ENCODE data around the gene IQSEC1. TPM values are rescaled to one million over a fixed set of nuclear protein-coding genes. Genes with fewer than 3 reads are reported as not detected.

IQSEC1 gene
- polyA plus RNA-seq, 1 donor (not counting 4 experiments of a cell fraction or from before 2014, with no cell fraction given) = 2.8 TPM

- peaks cover 5% of the 10 kb centered on the region for H4K20me1 ChIP-seq (ENCODE audit: control insufficient read depth, extremely low read depth, insufficient read depth, low read length)
- H3K9me3 ChIP-seq (ENCODE audit: control insufficient read depth, low read depth, low read length) = no peaks in the 10 kb centered on the region
- DNase-seq (ENCODE audit: low read depth, low spot score) = no peak
- H3K9me1 ChIP-seq (ENCODE audit: control insufficient read depth, extremely low read depth, insufficient read depth, low read length) = peaks cover 3% of the 10 kb centered on the region
- H3K79me2 ChIP-seq (ENCODE audit: control insufficient read depth, insufficient read depth, low read length) = peaks cover 26% of the 10 kb centered on the region
- H3K9ac ChIP-seq (ENCODE audit: control insufficient read depth, extremely low read depth, insufficient read depth, low read length) = no peak overlapping the region
- H3K4me1 ChIP-seq (ENCODE audit: control insufficient read depth, extremely low read depth, insufficient read depth, low read length) = peaks cover 9% of the 10 kb centered on the region
- no peak overlapping the region for H3K27ac ChIP-seq (ENCODE audit: control insufficient read depth, insufficient read depth, low read length)
- H3K4me3 ChIP-seq (ENCODE audit: control insufficient read depth in 2 of 3, extremely low read depth in 1 of 3, insufficient read depth in 2 of 3, low read depth in 1 of 3, low read length in 3 of 3) = no peak overlapping the region
- no peak for FAIRE-seq
- TF ChIP-seq EZH2 (IDR thresholded peaks at IDR 0.05; ENCODE audit: low read length) = no peak
- TF ChIP-seq CTCF (optimal IDR thresholded peaks at IDR 0.05 in 1 of 3, IDR thresholded peaks at IDR 0.05 in 1 of 3, conservative IDR thresholded peaks at IDR 0.05 in 1 of 3; ENCODE audit: extremely low read depth in 1 of 3, insufficient read depth in 2 of 3, low read length in 3 of 3) = no peak
- H2AFZ ChIP-seq (ENCODE audit: control insufficient read depth, low read length) = no peak overlapping the region
- H3K27me3 ChIP-seq (ENCODE audit: control insufficient read depth, extremely low read depth, insufficient read depth, low read length) = no peaks in the 10 kb centered on the region
- H3K4me2 ChIP-seq (ENCODE audit: control insufficient read depth, extremely low read depth, insufficient read depth, low read depth, low read length) = no peak overlapping the region
- dilution Hi-C loops (cut with MboI; ENCODE audit: extremely low pct_ligation_motif_present, low sequenced_read_pairs) = no loop called here
- peaks cover 1 to 7% of the 10 kb centered on the region in 2 experiments for H3K36me3 ChIP-seq (ENCODE audit: control insufficient read depth in 2 of 2, extremely low read depth in 1 of 2, insufficient read depth in 2 of 2, low read length in 2 of 2)
Observed at GRCh38 chr3:12964711-12965612, 108.3 kb downstream of the IQSEC1 start.

DNA sequence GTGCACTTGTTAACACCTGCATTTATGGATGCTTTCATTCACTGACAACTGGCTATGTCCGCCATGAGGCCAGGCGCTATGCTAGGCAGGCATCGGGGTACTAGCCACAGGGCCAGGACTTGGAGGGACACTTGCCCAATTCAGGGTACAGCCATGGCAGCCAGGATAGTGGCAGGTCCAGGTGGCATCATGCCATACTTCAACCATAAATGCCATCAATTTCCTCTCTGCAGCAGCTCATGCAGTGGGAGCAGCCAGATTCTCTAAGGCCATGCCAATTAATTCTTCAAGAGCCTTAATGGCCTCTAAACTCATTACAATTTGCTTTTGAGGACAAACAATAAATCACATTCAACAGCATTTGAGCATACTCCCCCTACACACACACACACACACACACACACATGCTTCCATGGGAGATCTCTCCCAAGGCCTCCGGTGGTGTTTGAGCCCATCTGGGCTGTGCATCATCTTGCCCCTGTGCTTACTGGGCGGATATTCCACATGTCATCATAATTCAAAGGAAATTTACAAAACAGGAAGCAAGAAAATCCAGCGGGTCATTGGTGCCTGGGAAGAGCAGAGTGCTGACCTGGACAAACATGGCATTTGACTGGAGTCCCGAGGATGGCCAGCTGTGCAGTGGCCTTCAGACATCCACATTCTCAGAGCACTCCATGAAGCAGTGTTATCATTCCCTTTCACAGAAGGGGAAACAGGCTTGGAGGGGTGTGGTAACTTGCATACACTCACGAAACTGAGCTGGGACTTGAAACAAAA lies 109.1 kb downstream of the IQSEC1 start:
- TF ChIP-seq EZH2 (IDR thresholded peaks at IDR 0.05; ENCODE audit: low read length) (no peak), CTCF (optimal IDR thresholded peaks at IDR 0.05 in 1 of 3, IDR thresholded peaks at IDR 0.05 in 1 of 3, conservative IDR thresholded peaks at IDR 0.05 in 1 of 3; ENCODE audit: extremely low read depth in 1 of 3, insufficient read depth in 2 of 3, low read length in 3 of 3) (no peak)
- Histone ChIP-seq H3K27me3 (ENCODE audit: control insufficient read depth, extremely low read depth, insufficient read depth, low read length) (no peaks in the 10 kb centered on the region), H3K36me3 (ENCODE audit: control insufficient read depth in 2 of 2, extremely low read depth in 1 of 2, insufficient read depth in 2 of 2, low read length in 2 of 2) (peaks cover 1 to 7% of the 10 kb centered on the region in 2 experiments), H2AFZ (ENCODE audit: control insufficient read depth, low read length) (no peak overlapping the region), H3K9me3 (ENCODE audit: control insufficient read depth, low read depth, low read length) (no peaks in the 10 kb centered on the region), H3K9ac (ENCODE audit: control insufficient read depth, extremely low read depth, insufficient read depth, low read length) (no peak overlapping the region), H3K4me1 (ENCODE audit: control insufficient read depth, extremely low read depth, insufficient read depth, low read length) (peaks cover 9% of the 10 kb centered on the region), H4K20me1 (ENCODE audit: control insufficient read depth, extremely low read depth, insufficient read depth, low read length) (peaks cover 5% of the 10 kb centered on the region), H3K4me2 (ENCODE audit: control insufficient read depth, extremely low read depth, insufficient read depth, low read depth, low read length) (no peak overlapping the region), H3K9me1 (ENCODE audit: control insufficient read depth, extremely low read depth, insufficient read depth, low read length) (peaks cover 3% of the 10 kb centered on the region), H3K4me3 (ENCODE audit: control insufficient read depth in 2 of 3, extremely low read depth in 1 of 3, insufficient read depth in 2 of 3, low read depth in 1 of 3, low read length in 3 of 3) (no peak overlapping the region), H3K79me2 (ENCODE audit: control insufficient read depth, insufficient read depth, low read length) (peaks cover 26% of the 10 kb centered on the region), H3K27ac (ENCODE audit: control insufficient read depth, insufficient read depth, low read length) (no peak overlapping the region)
- dilution Hi-C loops (cut with MboI; ENCODE audit: extremely low pct_ligation_motif_present, low sequenced_read_pairs) = no loop called here
- DNase-seq (ENCODE audit: low read depth, low spot score) (no peak), FAIRE-seq (peak; percentile 55)
